GM12892 (cell line): Measurements from ENCODE around the gene STKLD1.
A peak's percentile ranks its signal among the peaks of the same experiment; 100 is the strongest.

ENCODE experiments used
- DNase-seq: peaks from one replicate; pipeline ENCODE4 v3.0.0; 2011; ENCODE audit not compliant: insufficient read length
- FAIRE-seq: peaks from 2 replicates; lab custom pipeline; 2011; peaks lifted over from hg19 to GRCh38; lab: Jason Lieb, UNC
- POLR2A ChIP-seq: IDR thresholded peaks from 2 replicates; pipeline ENCODE4 v1.6.1; 2011; ENCODE audit warnings: low read depth, low read length, control low read depth
- POLR2AphosphoS5 ChIP-seq: IDR thresholded peaks from 2 replicates; pipeline ENCODE4 v1.6.1; 2011; ENCODE audit warnings: low read depth, low read length, control low read depth
- TAF1 ChIP-seq: IDR thresholded peaks from 2 replicates; pipeline ENCODE4 v1.6.1; 2011; ENCODE audit warnings: low read depth, mild to moderate bottlenecking, control low read depth, low read length, borderline replicate concordance

Gene STKLD1

GRCh38 chr9:133408042-133408441 is 31.9 kb downstream of the STKLD1 start:
- TF ChIP-seq TAF1 (no peak), POLR2A (no peak), POLR2AphosphoS5 (no peak)
- no peak for DNase-seq
- no peak for FAIRE-seq

- DNase-seq = no peak
- FAIRE-seq = no peak
- TF ChIP-seq TAF1 (no peak), POLR2A (no peak), POLR2AphosphoS5 (no peak)
Measured at GRCh38 chr9:133415170-133415569, 39.0 kb downstream of the STKLD1 start.

DNA sequence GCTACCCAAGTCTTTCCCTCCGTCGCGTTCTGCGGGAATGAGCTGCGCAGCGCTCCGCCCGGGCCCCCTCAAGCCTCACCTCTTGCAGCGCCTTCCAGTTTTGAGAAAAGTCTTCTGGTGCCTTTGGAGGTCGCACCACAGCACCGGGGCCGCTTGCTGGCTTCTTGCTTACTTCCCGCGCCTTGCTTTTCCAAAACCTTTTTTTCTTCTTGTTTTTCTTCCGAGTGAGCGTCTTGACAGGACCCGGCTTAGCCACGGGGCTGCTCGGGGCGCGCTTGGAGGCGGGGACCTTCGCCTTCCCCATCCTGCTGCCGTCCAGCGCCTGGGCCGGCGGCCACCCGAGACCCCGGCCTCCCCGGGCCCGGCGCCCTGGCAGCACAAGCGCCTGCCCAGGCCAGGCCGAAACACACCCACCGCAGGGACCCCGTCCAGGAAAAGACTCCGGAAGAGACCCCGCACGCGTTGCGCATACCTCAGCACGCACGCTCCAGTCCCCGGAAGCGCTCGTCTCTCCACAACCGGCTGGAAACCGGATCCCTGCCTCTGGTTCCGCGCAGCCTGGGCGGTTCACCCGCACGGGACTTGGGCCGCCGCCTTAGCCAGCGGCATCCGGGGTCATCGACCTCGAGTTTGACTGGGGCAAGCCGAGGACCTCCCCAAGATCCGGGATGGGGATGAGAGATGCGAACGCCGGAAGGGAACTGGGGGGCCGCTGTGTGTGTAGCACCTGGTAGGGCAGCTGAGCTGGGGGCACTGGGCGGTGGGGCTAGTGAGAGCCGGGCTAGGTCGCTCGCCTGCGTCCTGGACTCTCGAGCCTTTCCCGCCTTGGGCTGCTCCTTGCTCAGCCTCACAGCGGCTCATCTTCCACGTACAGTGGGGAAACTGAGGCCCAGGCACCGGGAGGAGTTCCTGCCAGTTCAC is 41.6 kb downstream of the STKLD1 start, which contains the start of gene REXO4:
Gene REXO4 (minus strand): TSS at position 470 of the 921 bp plus-strand sequence. CDS start 166 bp downstream, at position 304.
- peak; percentile 24 for FAIRE-seq
- TF ChIP-seq TAF1 = no peak
- TF ChIP-seq POLR2A = peak; percentile 74
- TF ChIP-seq POLR2AphosphoS5 = peak; percentile 73

GRCh38 chr9:133419005-133419404 is 42.8 kb downstream of the STKLD1 start:
- TF ChIP-seq POLR2AphosphoS5 (no peak), TAF1 (no peak), POLR2A (no peak)
- DNase-seq = no peak
- no peak for FAIRE-seq

More for the DNA sequence above, 41.6 kb downstream of the STKLD1 start, which contains the start of gene REXO4:
- DNase-seq = peak; percentile 80

- DNase-seq (peak; percentile 48), FAIRE-seq (peak; percentile 78)
- TF ChIP-seq POLR2A (peak; percentile 29; the same call in 1 of the 2 replicates), TAF1 (no peak), POLR2AphosphoS5 (no peak)
Measured at GRCh38 chr9:133420392-133420827, 44.2 kb downstream of the STKLD1 start.

DNA sequence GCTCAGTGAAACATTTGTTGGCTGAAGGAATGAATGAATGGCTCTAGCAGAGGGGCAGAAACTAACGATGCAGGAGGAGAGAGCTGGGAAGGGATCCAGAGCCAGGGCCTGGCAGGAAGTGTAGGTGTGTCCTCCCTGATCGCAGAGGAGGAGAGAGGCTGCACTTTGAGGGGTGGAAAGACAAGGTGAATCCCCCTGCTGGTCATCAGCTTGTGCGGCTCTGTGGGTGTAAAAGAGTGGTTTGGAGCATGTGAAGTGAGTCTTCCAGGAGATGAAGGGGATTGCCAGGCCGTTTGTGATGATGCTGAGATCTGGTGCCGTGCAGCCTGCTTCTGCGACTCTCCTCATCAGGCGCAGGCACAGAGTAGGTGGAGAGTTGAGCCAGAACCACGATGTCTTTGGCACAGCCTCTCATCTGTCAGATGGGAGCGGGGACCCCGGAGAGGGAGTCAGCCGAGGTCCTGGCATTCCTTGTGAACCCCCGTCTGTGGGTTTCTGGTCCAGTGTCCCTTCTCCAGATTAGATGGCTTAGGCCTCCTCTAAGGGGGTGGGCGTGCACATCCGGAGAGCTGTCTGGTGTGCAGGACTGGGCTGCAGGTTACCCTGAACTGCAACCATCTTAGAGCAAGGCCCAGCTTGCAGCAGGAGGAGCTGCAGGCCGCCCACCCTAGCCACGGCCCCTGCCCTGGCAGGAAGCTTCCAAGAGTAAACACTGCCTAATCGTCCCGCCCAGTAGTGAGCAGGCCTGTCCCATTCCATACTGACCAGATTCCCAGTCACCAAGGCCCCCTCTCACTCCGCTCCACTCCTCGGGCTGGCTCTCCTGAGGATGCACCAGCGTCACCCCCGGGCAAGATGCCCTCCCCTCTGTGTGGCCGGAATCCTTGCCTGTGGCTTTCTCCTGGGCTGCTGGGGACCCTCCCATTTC is 45.7 kb downstream of the STKLD1 start, which contains the start of gene ADAMTS13:
Gene ADAMTS13 (plus strand): TSS at position 753 of the 928 bp plus-strand sequence. CDS start 77 bp downstream, at position 830.
- TF ChIP-seq POLR2AphosphoS5 = peak; percentile 60; the same call in 1 of the 2 replicates
- peak; percentile 39; the same call in 1 of the 2 replicates for TF ChIP-seq POLR2A
- TF ChIP-seq TAF1 = no peak
- peak; percentile 54 for DNase-seq
- peak; percentile 86 for FAIRE-seq

DNA sequence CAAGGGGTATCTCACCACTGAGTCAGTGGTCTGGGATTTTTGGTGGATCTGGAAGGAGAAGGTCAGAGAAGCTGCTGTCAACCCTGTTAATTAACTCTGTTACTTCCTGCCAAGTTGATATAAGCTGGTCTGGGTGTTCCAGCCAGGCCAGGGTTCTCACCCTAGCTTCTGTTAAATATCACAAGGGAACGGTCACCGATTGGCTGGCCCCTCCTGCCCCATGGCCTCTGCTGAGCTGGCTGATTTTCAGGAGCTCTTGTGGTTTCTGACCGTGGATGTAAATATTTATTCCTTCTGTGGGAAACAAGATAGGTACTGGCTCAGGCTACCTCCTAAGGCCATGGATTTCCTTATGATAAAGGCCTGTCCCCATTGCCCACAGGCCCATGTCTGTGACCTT is 47.0 kb downstream of the STKLD1 start:
- no peak for TF ChIP-seq TAF1
- TF ChIP-seq POLR2A = no peak
- no peak for FAIRE-seq
- no peak for DNase-seq

DNA sequence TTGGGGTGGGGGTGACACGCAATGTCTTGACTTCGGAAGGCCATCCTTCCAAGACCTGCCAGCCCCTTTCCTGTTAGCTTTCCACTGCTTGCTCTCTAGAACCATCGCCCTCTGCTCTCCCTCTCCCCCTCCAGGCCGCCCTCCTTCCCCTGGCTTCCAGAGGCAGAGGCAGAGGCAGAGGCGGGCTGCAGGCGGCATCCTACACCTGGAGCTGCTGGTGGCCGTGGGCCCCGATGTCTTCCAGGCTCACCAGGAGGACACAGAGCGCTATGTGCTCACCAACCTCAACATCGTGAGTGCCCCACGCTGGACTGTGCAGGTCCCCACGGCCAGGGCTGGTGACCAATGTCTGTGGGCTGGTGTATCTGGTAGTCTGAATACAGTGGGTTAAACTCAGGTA is 48.0 kb downstream of the STKLD1 start:
- FAIRE-seq = no peak
- no peak for DNase-seq
- no peak for TF ChIP-seq POLR2AphosphoS5
- TF ChIP-seq POLR2A = no peak
- TF ChIP-seq TAF1 = no peak

- DNase-seq (no peak), FAIRE-seq (no peak)
- TF ChIP-seq TAF1 = no peak
- no peak for TF ChIP-seq POLR2A
- no peak for TF ChIP-seq POLR2AphosphoS5
Measured at GRCh38 chr9:133425049-133425632, 49.0 kb downstream of the STKLD1 start.

DNA sequence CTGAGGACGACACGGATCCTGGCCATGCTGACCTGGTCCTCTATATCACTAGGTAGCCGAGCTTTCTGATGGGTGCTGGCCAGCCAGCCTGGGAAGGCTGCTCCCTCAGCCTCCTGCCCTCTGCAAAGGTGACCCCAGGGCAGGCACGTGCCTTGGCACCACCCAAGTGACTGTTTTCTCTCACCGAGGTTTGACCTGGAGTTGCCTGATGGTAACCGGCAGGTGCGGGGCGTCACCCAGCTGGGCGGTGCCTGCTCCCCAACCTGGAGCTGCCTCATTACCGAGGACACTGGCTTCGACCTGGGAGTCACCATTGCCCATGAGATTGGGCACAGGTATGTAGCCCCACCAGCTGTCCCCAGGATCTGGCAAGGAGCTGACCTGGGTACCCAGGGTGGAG is 49.8 kb downstream of the STKLD1 start:
- TF ChIP-seq TAF1 = no peak
- no peak for TF ChIP-seq POLR2AphosphoS5
- TF ChIP-seq POLR2A = no peak

GRCh38 chr9:133427658-133428348 is 51.6 kb downstream of the STKLD1 start:
- TF ChIP-seq POLR2AphosphoS5 = no peak
- no peak for TF ChIP-seq POLR2A
- no peak for TF ChIP-seq TAF1
- DNase-seq (no peak), FAIRE-seq (no peak)

More for the DNA sequence above, 49.8 kb downstream of the STKLD1 start:
- no peak for FAIRE-seq
- DNase-seq = no peak
